ENCODE measurements around the gene ANKFY1. TPM values are rescaled to one million over a fixed set of nuclear protein-coding genes. Genes with fewer than 3 reads are reported as not detected.

ANKFY1 gene
- total RNA-seq, 6 experiments from 2014 or later, result 21.3 to 34.9 (median 29.5) TPM

GRCh38 chr17:4154201-4154600, 109.6 kb downstream of the ANKFY1 start:
- intact Hi-C loops (cut with DNase I), result no loop called here
- WGBS (ENCODE audit: insufficient coverage, low coverage, low lambda C conversion rate, missing lambda C conversion rate), result 100% methylated on average over 3 of the region's 3 CpGs
- H3K9me3 ChIP-seq, result no peaks in the 10 kb centered on the region

DNA sequence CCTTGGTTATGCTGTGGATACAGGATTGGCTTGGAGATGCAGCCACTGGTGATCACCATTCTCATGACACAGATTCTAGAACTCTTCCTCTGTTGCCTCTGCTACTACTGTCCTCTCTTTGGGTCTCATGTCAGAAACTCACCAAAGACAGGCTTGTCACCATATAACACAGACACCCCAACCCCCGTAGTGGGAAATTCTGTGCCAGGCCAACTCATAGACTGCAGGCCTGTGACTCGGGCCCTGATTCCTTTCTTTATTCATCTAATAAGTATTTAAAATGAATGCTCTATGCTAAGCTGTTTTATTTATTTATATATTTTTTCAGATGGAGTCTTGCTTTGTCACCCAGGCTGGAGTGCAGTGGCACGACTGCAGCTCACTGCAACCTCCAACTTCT, 111.3 kb downstream of the ANKFY1 start:
- H3K9me3 ChIP-seq, result no peaks in the 10 kb centered on the region
- H3K27ac ChIP-seq, result no peak overlapping the region
- WGBS (ENCODE audit: insufficient coverage, low coverage, low lambda C conversion rate, missing lambda C conversion rate), result 50% methylated on average over 2 of the region's 3 CpGs
- peaks cover 0 to 9% (median 0%) of the 10 kb centered on the region in 4 donors for H3K36me3 ChIP-seq
- intact Hi-C loops (cut with DNase I), result no loop called here
- no peak overlapping the region for H3K4me3 ChIP-seq
- no peak for TF ChIP-seq POLR2A (IDR thresholded peaks at IDR 0.05)
- TF ChIP-seq CTCF (IDR thresholded peaks at IDR 0.05), result no peak
- H3K4me1 ChIP-seq, result peaks cover 0 to 7% (median 0%) of the 10 kb centered on the region in 4 donors
- DNase-seq (no peak), ATAC-seq (no peak)
- H3K27me3 ChIP-seq, result no peaks in the 10 kb centered on the region

More at GRCh38 chr17:4154201-4154600, 109.6 kb downstream of the ANKFY1 start:
- Histone ChIP-seq H3K36me3 (peaks cover 0 to 9% (median 0%) of the 10 kb centered on the region in 4 donors), H3K4me1 (no peaks in the 10 kb centered on the region), H3K27ac (no peak overlapping the region), H3K27me3 (no peaks in the 10 kb centered on the region), H3K4me3 (no peak overlapping the region)
- no peak for ATAC-seq
- TF ChIP-seq POLR2A (IDR thresholded peaks at IDR 0.05), result no peak
- no peak for TF ChIP-seq CTCF (IDR thresholded peaks at IDR 0.05)
- DNase-seq, result no peak

DNA sequence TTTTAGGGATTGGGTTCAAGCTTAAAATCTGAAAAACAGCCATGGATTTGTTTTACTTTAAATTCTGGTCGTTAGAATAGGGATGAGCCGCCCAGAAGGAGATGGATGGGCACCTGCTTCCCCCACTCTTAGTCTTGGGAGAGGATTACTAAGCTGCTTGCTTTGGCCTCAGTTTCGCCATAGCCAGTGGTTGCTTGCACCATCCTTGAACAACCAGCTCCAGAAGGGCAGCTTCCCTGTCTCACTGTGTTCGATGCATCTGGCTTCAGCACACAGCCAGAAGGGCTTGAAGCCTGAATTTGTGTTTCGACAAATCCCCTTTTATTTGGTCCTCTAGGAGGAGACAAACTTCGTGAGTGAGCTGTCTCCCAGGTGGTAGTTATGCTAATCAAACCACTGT, 113.7 kb downstream of the ANKFY1 start:
- H3K4me1 ChIP-seq, result peaks cover 0 to 11% (median 0%) of the 10 kb centered on the region in 4 donors
- no peaks in the 10 kb centered on the region for H3K9me3 ChIP-seq
- WGBS (ENCODE audit: insufficient coverage, low coverage, low lambda C conversion rate, missing lambda C conversion rate), result 79% methylated on average over 6 of the region's 6 CpGs
- intact Hi-C loops (cut with DNase I), result no loop called here
- TF ChIP-seq POLR2A (IDR thresholded peaks at IDR 0.05) (no peak), CTCF (IDR thresholded peaks at IDR 0.05) (no peak)
- peaks cover 0 to 4% (median 0%) of the 10 kb centered on the region in 4 donors for H3K36me3 ChIP-seq
- H3K27me3 ChIP-seq, result no peaks in the 10 kb centered on the region
- no peak for DNase-seq
- H3K4me3 ChIP-seq, result no peak overlapping the region
- no peak for ATAC-seq
- no peak overlapping the region for H3K27ac ChIP-seq

GRCh38 chr17:4148611-4149308, 115.0 kb downstream of the ANKFY1 start:
- DNase-seq, result no peak
- H3K27me3 ChIP-seq, result no peaks in the 10 kb centered on the region
- WGBS (ENCODE audit: insufficient coverage, low coverage, low lambda C conversion rate, missing lambda C conversion rate), result 75% methylated on average over 7 of the region's 11 CpGs
- TF ChIP-seq POLR2A (IDR thresholded peaks at IDR 0.05), result no peak
- no peak for TF ChIP-seq CTCF (IDR thresholded peaks at IDR 0.05)
- no peaks in the 10 kb centered on the region for H3K9me3 ChIP-seq
- intact Hi-C loops (cut with DNase I), result no loop called here
- H3K4me1 ChIP-seq, result peaks cover 0 to 16% (median 0%) of the 10 kb centered on the region in 4 donors
- no peak for ATAC-seq
- H3K4me3 ChIP-seq, result no peak overlapping the region
- H3K27ac ChIP-seq, result no peak overlapping the region
- H3K36me3 ChIP-seq, result peaks cover 0 to 4% (median 0%) of the 10 kb centered on the region in 4 donors
